ENCODE measurements around the gene TAB2.

Gene TAB2

GRCh38 chr6:149450679-149451375, 133.3 kb downstream of the TAB2 start:
- TF ChIP-seq ZNF768 (tag by site-specific recombination; IDR thresholded peaks at IDR 0.05), result no peak
- no peak for TF ChIP-seq ZFHX2 (tag by site-specific recombination; conservative IDR thresholded peaks at IDR 0.05)
- TF ChIP-seq ZNF560 (tag by site-specific recombination; IDR thresholded peaks at IDR 0.05; ENCODE audit: borderline replicate concordance), result no peak
- TF ChIP-seq ZBTB44 (tag by site-specific recombination; IDR thresholded peaks at IDR 0.05), result no peak
- no peak for TF ChIP-seq ZNF548 (tag by site-specific recombination; IDR thresholded peaks at IDR 0.05)
- TF ChIP-seq ZNF624 (tag by site-specific recombination; IDR thresholded peaks at IDR 0.05), result no peak
- no peak for TF ChIP-seq ZNF610 (tag by site-specific recombination; IDR thresholded peaks at IDR 0.05; ENCODE audit: borderline replicate concordance)
- no peak for TF ChIP-seq KLF7 (tag by site-specific recombination; IDR thresholded peaks at IDR 0.05; ENCODE audit: borderline replicate concordance)
- no peak for TF ChIP-seq ZNF133 (tag by site-specific recombination; IDR thresholded peaks at IDR 0.05)
- no peak for TF ChIP-seq KLF9 (tag by site-specific recombination; IDR thresholded peaks at IDR 0.05; ENCODE audit: low read depth)
- Histone ChIP-seq H3K9me3 (ENCODE audit: control insufficient read depth, insufficient read depth, low read depth, low read length) (no peaks in the 10 kb centered on the region), H3K36me3 (ENCODE audit: control insufficient read depth in 2 of 2, insufficient read depth in 1 of 2, low read length in 2 of 2) (no peaks in the 10 kb centered on the region), H3K4me1 (ENCODE audit: control insufficient read depth, insufficient read depth, low read length) (no peaks in the 10 kb centered on the region), H3K27ac (ENCODE audit: extremely low read depth, low read depth, low read length) (no peak overlapping the region), H3K4me3 (ENCODE audit: low read depth, low read length) (no peak overlapping the region)
- POLR2A ChIA-PET, result no interaction called here
- CTCF ChIA-PET, result interaction anchor here (0.7 kb wide), 1 partner anchor 35 kb away, joined by 3 read pairs; no protein-coding TSS in a partner anchor

GRCh38 chr6:149451376-149452036, 134.0 kb downstream of the TAB2 start:
- H3K36me3 ChIP-seq (ENCODE audit: control insufficient read depth in 2 of 2, insufficient read depth in 1 of 2, low read length in 2 of 2), result no peaks in the 10 kb centered on the region
- no peak for TF ChIP-seq ZNF660 (tag by site-specific recombination; IDR thresholded peaks at IDR 0.05)
- TF ChIP-seq ZNF571 (tag by site-specific recombination; IDR thresholded peaks at IDR 0.05), result no peak
- TF ChIP-seq ZNF596 (tag by site-specific recombination; IDR thresholded peaks at IDR 0.05), result no peak
- no peak for TF ChIP-seq ZNF184 (tag by site-specific recombination; IDR thresholded peaks at IDR 0.05)
- no peak for TF ChIP-seq ZNF514 (tag by site-specific recombination; IDR thresholded peaks at IDR 0.05)
- no peak for TF ChIP-seq ZNF133 (tag by site-specific recombination; IDR thresholded peaks at IDR 0.05)
- no peak for TF ChIP-seq HOXD13 (CRISPR knock-in tag; IDR thresholded peaks at IDR 0.05; ENCODE audit: borderline replicate concordance)
- no peak for TF ChIP-seq ZNF791 (tag by site-specific recombination; IDR thresholded peaks at IDR 0.05)
- ChIA-PET CTCF (interaction anchor here (0.7 kb wide), 1 partner anchor 35 kb away, joined by 3 read pairs; no protein-coding TSS in a partner anchor), POLR2A (no interaction called here)
- no peak overlapping the region for H3K4me3 ChIP-seq (ENCODE audit: low read depth, low read length)
- H3K27ac ChIP-seq (ENCODE audit: extremely low read depth, low read depth, low read length), result no peak overlapping the region
- no peaks in the 10 kb centered on the region for H3K9me3 ChIP-seq (ENCODE audit: control insufficient read depth, insufficient read depth, low read depth, low read length)
- no peaks in the 10 kb centered on the region for H3K4me1 ChIP-seq (ENCODE audit: control insufficient read depth, insufficient read depth, low read length)

GRCh38 chr6:149452037-149452939, 134.8 kb downstream of the TAB2 start:
- Histone ChIP-seq H3K27ac (ENCODE audit: extremely low read depth, low read depth, low read length) (no peak overlapping the region), H3K9me3 (ENCODE audit: control insufficient read depth, insufficient read depth, low read depth, low read length) (no peaks in the 10 kb centered on the region), H3K4me1 (ENCODE audit: control insufficient read depth, insufficient read depth, low read length) (no peaks in the 10 kb centered on the region), H3K36me3 (ENCODE audit: control insufficient read depth in 2 of 2, insufficient read depth in 1 of 2, low read length in 2 of 2) (no peaks in the 10 kb centered on the region), H3K4me3 (ENCODE audit: low read depth, low read length) (no peak overlapping the region)
- TF ChIP-seq ZNF621 (tag by site-specific recombination; IDR thresholded peaks at IDR 0.05) (no peak), ZNF561 (tag by site-specific recombination; IDR thresholded peaks at IDR 0.05; ENCODE audit: borderline replicate concordance) (no peak), EGR2 (tag by site-specific recombination; IDR thresholded peaks at IDR 0.05; ENCODE audit: low read depth) (no peak), ZIC2 (tag by site-specific recombination; IDR thresholded peaks at IDR 0.05) (peak; percentile 36), ZNF792 (tag by site-specific recombination; IDR thresholded peaks at IDR 0.05) (no peak)
- CTCF ChIA-PET, result interaction anchor here (1.4 kb wide), 1 partner anchor 20 kb away, joined by 10 read pairs; no protein-coding TSS in a partner anchor
- POLR2A ChIA-PET, result interaction anchor here (0.7 kb wide), 1 partner anchor 253 kb away, joined by 3 read pairs; no protein-coding TSS in a partner anchor
